ENCODE data around the gene STARD5. TPM values are rescaled to one million over a fixed set of nuclear protein-coding genes. Genes with fewer than 3 reads are reported as not detected.

STARD5 gene
- total RNA-seq, 4 donors from 2014 or later, result 11.2 to 54.5 (median 41.3) TPM

DNA sequence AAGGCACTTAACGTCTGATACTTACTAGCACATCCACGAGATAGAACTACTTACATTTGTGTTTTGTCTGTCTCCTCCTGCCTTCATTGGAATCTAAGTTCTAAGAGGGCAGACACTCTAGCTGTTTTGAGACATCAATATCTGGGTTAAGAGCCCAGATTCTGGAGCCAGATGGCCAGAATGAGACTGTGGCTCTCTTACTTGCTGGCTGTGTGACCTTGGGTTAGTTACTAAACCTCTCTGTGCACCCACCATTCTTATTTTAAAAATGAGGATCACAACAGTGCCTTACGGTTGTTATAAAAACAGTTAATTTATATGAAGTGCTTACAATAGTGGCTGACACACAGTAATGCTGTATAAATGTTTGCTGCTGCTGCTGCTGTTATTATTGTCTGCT is 7.7 kb downstream of the STARD5 start:
- in situ Hi-C loops (cut with MboI; ENCODE audit: low pct_ligation_motif_present in 1 of 4, low pct_unique_long_range_greater_than_20kb in 1 of 4, low sequenced_read_pairs in 3 of 4), result no loop called here
- TF ChIP-seq, protein P1, sequence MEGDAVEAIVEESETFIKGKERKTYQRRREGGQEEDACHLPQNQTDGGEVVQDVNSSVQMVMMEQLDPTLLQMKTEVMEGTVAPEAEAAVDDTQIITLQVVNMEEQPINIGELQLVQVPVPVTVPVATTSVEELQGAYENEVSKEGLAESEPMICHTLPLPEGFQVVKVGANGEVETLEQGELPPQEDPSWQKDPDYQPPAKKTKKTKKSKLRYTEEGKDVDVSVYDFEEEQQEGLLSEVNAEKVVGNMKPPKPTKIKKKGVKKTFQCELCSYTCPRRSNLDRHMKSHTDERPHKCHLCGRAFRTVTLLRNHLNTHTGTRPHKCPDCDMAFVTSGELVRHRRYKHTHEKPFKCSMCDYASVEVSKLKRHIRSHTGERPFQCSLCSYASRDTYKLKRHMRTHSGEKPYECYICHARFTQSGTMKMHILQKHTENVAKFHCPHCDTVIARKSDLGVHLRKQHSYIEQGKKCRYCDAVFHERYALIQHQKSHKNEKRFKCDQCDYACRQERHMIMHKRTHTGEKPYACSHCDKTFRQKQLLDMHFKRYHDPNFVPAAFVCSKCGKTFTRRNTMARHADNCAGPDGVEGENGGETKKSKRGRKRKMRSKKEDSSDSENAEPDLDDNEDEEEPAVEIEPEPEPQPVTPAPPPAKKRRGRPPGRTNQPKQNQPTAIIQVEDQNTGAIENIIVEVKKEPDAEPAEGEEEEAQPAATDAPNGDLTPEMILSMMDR (IDR thresholded peaks at IDR 0.05), result no peak
- TF ChIP-seq EP300 (IDR thresholded peaks at IDR 0.05; ENCODE audit: low read depth), result no peak
- TF ChIP-seq POLR2A (IDR thresholded peaks at IDR 0.05), result no peak
- no peak for TF ChIP-seq POLR2AphosphoS5 (IDR thresholded peaks at IDR 0.05)
- WGBS, 2 donors (ENCODE audit: low coverage in 1 of 2), result 79 to 86% methylated on average over 3 of the region's 3 CpGs
- no peak overlapping the region for H3K27ac ChIP-seq
- H3K27me3 ChIP-seq, result no peaks in the 10 kb centered on the region
- intact Hi-C loops (cut with DNase I; ENCODE audit: low total_unique reads), result no loop called here
- peaks cover 0 to 14% (median 5%) of the 10 kb centered on the region in 4 donors for H3K4me1 ChIP-seq
- no peaks in the 10 kb centered on the region for H3K9me3 ChIP-seq
- H3K4me3 ChIP-seq, result no peak overlapping the region
- peaks cover 0 to 23% (median 7%) of the 10 kb centered on the region in 4 donors for H3K36me3 ChIP-seq
- no peak for DNase-seq

DNA sequence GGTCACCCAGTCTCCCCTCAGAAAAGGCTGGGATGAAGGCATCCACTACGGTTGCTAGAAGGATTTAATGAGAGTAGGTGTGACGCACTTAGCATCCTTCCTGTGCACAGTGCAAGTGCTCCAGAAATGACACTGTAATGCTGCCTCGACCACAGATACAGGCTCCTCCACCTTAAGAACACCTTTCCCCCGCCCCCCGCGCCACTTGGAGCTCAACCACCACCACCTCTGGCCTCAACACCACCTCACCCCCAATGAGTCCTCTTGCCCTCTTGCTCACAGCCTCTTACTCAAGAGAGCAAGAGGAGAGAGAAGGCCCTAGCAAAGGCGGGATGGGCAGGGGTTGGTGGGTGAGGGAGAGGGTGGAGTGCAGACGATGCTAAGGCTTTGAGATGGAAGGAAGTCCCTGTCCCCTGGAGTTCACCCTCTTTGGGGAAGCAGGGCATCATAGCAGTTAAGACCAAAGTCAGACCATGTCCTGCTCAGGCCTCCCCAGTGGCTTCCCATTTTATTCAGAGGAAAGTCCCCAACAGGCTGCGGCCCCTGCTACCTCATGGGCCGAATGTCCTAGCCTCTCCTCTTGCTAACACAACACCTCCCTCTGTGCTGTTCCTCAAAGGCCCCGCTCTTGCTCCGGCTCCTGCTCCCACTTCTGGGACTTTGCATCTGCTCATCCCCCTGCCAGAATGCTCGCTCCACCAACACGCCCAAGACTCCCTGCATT is 8.3 kb downstream of the STARD5 start:
- H3K27me3 ChIP-seq, result no peaks in the 10 kb centered on the region
- no peaks in the 10 kb centered on the region for H3K9me3 ChIP-seq
- no peak for DNase-seq
- peaks cover 0 to 23% (median 7%) of the 10 kb centered on the region in 4 donors for H3K36me3 ChIP-seq
- intact Hi-C loops (cut with DNase I; ENCODE audit: low total_unique reads) (no loop called here), in situ Hi-C loops (cut with MboI; ENCODE audit: low pct_ligation_motif_present in 1 of 4, low pct_unique_long_range_greater_than_20kb in 1 of 4, low sequenced_read_pairs in 3 of 4) (no loop called here)
- no peak for TF ChIP-seq EP300 (IDR thresholded peaks at IDR 0.05; ENCODE audit: low read depth)
- TF ChIP-seq, protein P1 (IDR thresholded peaks at IDR 0.05), result no peak
- no peak for TF ChIP-seq POLR2A (IDR thresholded peaks at IDR 0.05)
- TF ChIP-seq POLR2AphosphoS5 (IDR thresholded peaks at IDR 0.05), result no peak
- H3K4me3 ChIP-seq, result no peak overlapping the region
- H3K4me1 ChIP-seq, result peaks cover 0 to 14% (median 5%) of the 10 kb centered on the region in 4 donors
- no peak overlapping the region for H3K27ac ChIP-seq
- 83% methylated on average over 5 to 14 of the region's 14 CpGs for WGBS, 2 donors (ENCODE audit: low coverage in 1 of 2)

DNA sequence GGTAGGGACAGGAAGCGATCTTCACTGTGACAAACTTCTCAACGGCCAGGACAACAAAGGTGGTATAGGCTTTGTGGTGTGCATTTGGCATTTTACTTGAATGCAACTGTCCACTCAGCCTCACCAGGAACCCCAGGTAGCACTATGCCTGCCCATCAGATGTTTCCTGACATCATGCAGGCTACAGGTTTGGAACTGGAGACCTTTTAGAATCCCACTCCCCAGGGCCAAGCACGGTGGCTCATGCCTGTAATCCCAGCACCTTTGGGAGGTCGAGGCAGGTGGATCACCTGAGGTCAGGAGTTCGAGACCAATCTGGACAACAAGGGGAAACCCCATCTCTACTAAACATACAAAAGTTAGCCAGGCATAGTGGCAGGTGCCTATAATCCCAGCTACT is 9.6 kb downstream of the STARD5 start:
- no peaks in the 10 kb centered on the region for H3K27me3 ChIP-seq
- intact Hi-C loops (cut with DNase I; ENCODE audit: low total_unique reads) (no loop called here), in situ Hi-C loops (cut with MboI; ENCODE audit: low pct_ligation_motif_present in 1 of 4, low pct_unique_long_range_greater_than_20kb in 1 of 4, low sequenced_read_pairs in 3 of 4) (no loop called here)
- H3K27ac ChIP-seq, result no peak overlapping the region
- TF ChIP-seq, protein P1 (IDR thresholded peaks at IDR 0.05), result no peak
- TF ChIP-seq POLR2A (IDR thresholded peaks at IDR 0.05), result no peak
- no peak for TF ChIP-seq POLR2AphosphoS5 (IDR thresholded peaks at IDR 0.05)
- TF ChIP-seq EP300 (IDR thresholded peaks at IDR 0.05; ENCODE audit: low read depth), result no peak
- H3K4me3 ChIP-seq, result no peak overlapping the region
- DNase-seq, result no peak
- peaks cover 0 to 21% (median 6%) of the 10 kb centered on the region in 4 donors for H3K36me3 ChIP-seq
- no peaks in the 10 kb centered on the region for H3K9me3 ChIP-seq
- peaks cover 0 to 14% (median 5%) of the 10 kb centered on the region in 4 donors for H3K4me1 ChIP-seq
- 89 to 100% methylated on average over 1 to 5 of the region's 5 CpGs for WGBS, 2 donors (ENCODE audit: low coverage in 1 of 2)

DNA sequence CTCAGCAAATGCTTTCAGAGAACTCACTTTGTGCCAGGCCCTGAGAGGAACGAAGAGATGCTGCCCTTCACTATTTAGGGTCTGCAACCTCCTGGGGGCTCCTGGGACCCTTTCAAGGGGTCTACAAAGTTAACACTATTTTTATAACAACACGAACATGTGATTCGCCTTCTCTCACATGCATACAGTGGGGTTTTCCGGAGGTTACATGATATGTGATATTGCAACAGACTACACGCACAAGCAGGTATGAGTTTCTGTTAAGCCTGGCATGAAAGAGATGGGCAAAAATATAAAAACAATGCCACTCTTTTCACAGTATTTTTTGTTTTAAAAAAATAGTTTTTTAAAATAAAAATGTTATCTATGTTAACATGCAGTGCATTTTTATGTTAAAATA is 10.3 kb downstream of the STARD5 start:
- Histone ChIP-seq H3K27me3 (no peaks in the 10 kb centered on the region), H3K27ac (peak overlapping the region; percentile 28 to 75 (median 50)), H3K9me3 (no peaks in the 10 kb centered on the region), H3K36me3 (peaks cover 0 to 15% (median 2%) of the 10 kb centered on the region in 4 donors), H3K4me3 (no peak overlapping the region), H3K4me1 (peaks cover 0 to 14% (median 5%) of the 10 kb centered on the region in 4 donors)
- intact Hi-C loops (cut with DNase I; ENCODE audit: low total_unique reads), result no loop called here
- WGBS, 2 donors (ENCODE audit: low coverage in 1 of 2), result 94 to 100% methylated on average over 2 to 5 of the region's 5 CpGs
- TF ChIP-seq EP300 (IDR thresholded peaks at IDR 0.05; ENCODE audit: low read depth), result no peak
- no peak for TF ChIP-seq POLR2AphosphoS5 (IDR thresholded peaks at IDR 0.05)
- TF ChIP-seq, protein P1 (IDR thresholded peaks at IDR 0.05), result no peak
- TF ChIP-seq POLR2A (IDR thresholded peaks at IDR 0.05), result no peak
- no peak for DNase-seq
- in situ Hi-C loops (cut with MboI; ENCODE audit: low pct_ligation_motif_present in 1 of 4, low pct_unique_long_range_greater_than_20kb in 1 of 4, low sequenced_read_pairs in 3 of 4), result no loop called here

Data from transverse colon (tissue), 4 donors.